ENCODE measurements around the gene COX19.
"Not testable (repeated sequence)": the region's sequence is repeated elsewhere in the genome, so short reads cannot be mapped to it uniquely, and the experiment has no call there.

The COX19 gene

GRCh38 chr7:1011297-1012003 is 36.1 kb upstream of the COX19 start:
- DNase-seq (ENCODE audit: low read depth in 2 of 3, low spot score in 2 of 3), result no peak

GRCh38 chr7:1010226-1010625 is 34.9 kb upstream of the COX19 start:
- no peak for DNase-seq (ENCODE audit: low read depth in 2 of 3, low spot score in 2 of 3)

- DNase-seq (ENCODE audit: low read depth in 2 of 3, low spot score in 2 of 3), result no peak
Observed at GRCh38 chr7:1009747-1010146, 34.4 kb upstream of the COX19 start.

- DNase-seq (ENCODE audit: low read depth in 2 of 3, low spot score in 2 of 3), result no peak
Observed at GRCh38 chr7:1008733-1009363, 33.5 kb upstream of the COX19 start.

GRCh38 chr7:1007901-1008300 is 32.6 kb upstream of the COX19 start:
- DNase-seq (ENCODE audit: low read depth in 2 of 3, low spot score in 2 of 3), result no peak

- no peak for DNase-seq (ENCODE audit: low read depth in 2 of 3, low spot score in 2 of 3)
Observed at GRCh38 chr7:1005303-1005702, 30.0 kb upstream of the COX19 start.

GRCh38 chr7:1004018-1004852 is 28.9 kb upstream of the COX19 start:
- DNase-seq (ENCODE audit: low read depth in 2 of 3, low spot score in 2 of 3), result no peak

GRCh38 chr7:1002445-1002844 is 27.1 kb upstream of the COX19 start:
- DNase-seq (ENCODE audit: low read depth in 2 of 3, low spot score in 2 of 3), result not testable (repeated sequence)

- not testable (repeated sequence) for DNase-seq (ENCODE audit: low read depth in 2 of 3, low spot score in 2 of 3)
Observed at GRCh38 chr7:1002026-1002425, 26.7 kb upstream of the COX19 start.

- DNase-seq (ENCODE audit: low read depth in 2 of 3, low spot score in 2 of 3), result not testable (repeated sequence)
Observed at GRCh38 chr7:1001069-1001770, 25.9 kb upstream of the COX19 start.

- DNase-seq (ENCODE audit: low read depth in 2 of 3, low spot score in 2 of 3), result no peak
Observed at GRCh38 chr7:999941-1000935, 24.9 kb upstream of the COX19 start.

- DNase-seq (ENCODE audit: low read depth in 2 of 3, low spot score in 2 of 3), result no peak
Observed at GRCh38 chr7:999149-999879, 24.0 kb upstream of the COX19 start.

GRCh38 chr7:997404-998395 is 22.4 kb upstream of the COX19 start:
- DNase-seq (ENCODE audit: low read depth in 2 of 3, low spot score in 2 of 3), result no peak

- DNase-seq (ENCODE audit: low read depth in 2 of 3, low spot score in 2 of 3), result no peak
Observed at GRCh38 chr7:996079-996872, 20.9 kb upstream of the COX19 start.

- DNase-seq (ENCODE audit: low read depth in 2 of 3, low spot score in 2 of 3), result no peak
Observed at GRCh38 chr7:995571-995970, 20.2 kb upstream of the COX19 start.

- DNase-seq (ENCODE audit: low read depth in 2 of 3, low spot score in 2 of 3), result no peak
Observed at GRCh38 chr7:994592-995308, 19.4 kb upstream of the COX19 start.
